ENCODE data around the gene CCT2.

Gene CCT2

GRCh38 chr12:69585189-69586062 lies at the start of gene CCT2:
TSS of gene CCT2 (plus strand) at chr12:69585459. CDS start at chr12:69585522, 63 bp downstream.
- Histone ChIP-seq H3K27ac (peak within 1 kb of the TSS; percentile 69 to 97 (median 92)), H3K4me3 (peak within 1 kb of the TSS; percentile 60 to 99 (median 95))

GRCh38 chr12:69540987-69541386 lies 44.3 kb upstream of the CCT2 start:
- H3K27ac ChIP-seq, result peak overlapping the region in 1 of 21 experiments; percentile 50

GRCh38 chr12:69544087-69544486 lies 41.2 kb upstream of the CCT2 start:
- no peak overlapping the region for H3K4me3 ChIP-seq
- no peak overlapping the region for H3K27ac ChIP-seq

More at GRCh38 chr12:69540987-69541386, 44.3 kb upstream of the CCT2 start:
- H3K4me3 ChIP-seq, result no peak overlapping the region

- H3K27ac ChIP-seq, result no peak overlapping the region
Measured at GRCh38 chr12:69545081-69545480, 40.2 kb upstream of the CCT2 start.

GRCh38 chr12:69546693-69547438 lies 38.4 kb upstream of the CCT2 start:
- Histone ChIP-seq H3K27ac (no peak overlapping the region), H3K4me3 (no peak overlapping the region)

More at GRCh38 chr12:69545081-69545480, 40.2 kb upstream of the CCT2 start:
- H3K4me3 ChIP-seq, result no peak overlapping the region

- Histone ChIP-seq H3K27ac (no peak overlapping the region), H3K4me3 (no peak overlapping the region)
Measured at GRCh38 chr12:69548687-69549086, 36.6 kb upstream of the CCT2 start.

- no peak overlapping the region for H3K4me3 ChIP-seq
- no peak overlapping the region for H3K27ac ChIP-seq
Measured at GRCh38 chr12:69550569-69551350, 34.5 kb upstream of the CCT2 start.

GRCh38 chr12:69553628-69554248 lies 31.5 kb upstream of the CCT2 start:
- peak overlapping the region in 1 of 21 experiments; percentile 14 for H3K27ac ChIP-seq
- no peak overlapping the region for H3K4me3 ChIP-seq

- H3K4me3 ChIP-seq, result no peak overlapping the region
- H3K27ac ChIP-seq, result peak overlapping the region in 3 of 21 experiments; percentile 31 to 57 (median 52)
Measured at GRCh38 chr12:69555461-69555860, 29.8 kb upstream of the CCT2 start.

GRCh38 chr12:69556383-69556782 lies 28.9 kb upstream of the CCT2 start:
- Histone ChIP-seq H3K27ac (no peak overlapping the region), H3K4me3 (no peak overlapping the region)

- H3K4me3 ChIP-seq, result no peak overlapping the region
- no peak overlapping the region for H3K27ac ChIP-seq
Measured at GRCh38 chr12:69563166-69563762, 22.0 kb upstream of the CCT2 start.

GRCh38 chr12:69566603-69567002 lies 18.7 kb upstream of the CCT2 start:
- Histone ChIP-seq H3K4me3 (no peak overlapping the region), H3K27ac (no peak overlapping the region)

GRCh38 chr12:69569236-69569635 lies 16.0 kb upstream of the CCT2 start:
- H3K4me3 ChIP-seq, result no peak overlapping the region
- H3K27ac ChIP-seq, result peak overlapping the region in 1 of 21 experiments; percentile 29

- Histone ChIP-seq H3K4me3 (no peak overlapping the region), H3K27ac (peak overlapping the region in 1 of 21 experiments; percentile 29)
Measured at GRCh38 chr12:69570000-69570516, 15.2 kb upstream of the CCT2 start.

GRCh38 chr12:69570545-69571399 lies 14.5 kb upstream of the CCT2 start:
- H3K4me3 ChIP-seq, result no peak overlapping the region
- no peak overlapping the region for H3K27ac ChIP-seq

- Histone ChIP-seq H3K27ac (no peak overlapping the region), H3K4me3 (no peak overlapping the region)
Measured at GRCh38 chr12:69575346-69575745, 9.9 kb upstream of the CCT2 start.

- no peak overlapping the region for H3K27ac ChIP-seq
- no peak overlapping the region for H3K4me3 ChIP-seq
Measured at GRCh38 chr12:69578283-69578682, 7.0 kb upstream of the CCT2 start.

GRCh38 chr12:69579029-69579428 lies 6.2 kb upstream of the CCT2 start:
- no peak overlapping the region for H3K27ac ChIP-seq
- H3K4me3 ChIP-seq, result no peak overlapping the region
